K562 (cell line): ENCODE measurements around the gene CTAGE9. TPM values are rescaled to one million over a fixed set of nuclear protein-coding genes. Genes with fewer than 3 reads are reported as not detected.

Experiments used
- ATAC-seq: fragments of 200-7000 bp; cut with Tn5 transposase; 3 replicates; pipeline ENCODE4 v1.9.1; 2020; ENCODE audit warnings: moderate library complexity
- BruUV-seq: library from RNA; stranded (reverse); fragments of 400-500 nt; replicated peaks from 2 replicates; lab custom pipeline; 2021; lab: Mats Ljungman, UMichigan
- CTCF ChIA-PET: fragments of 300-600 bp; formaldehyde crosslinking; extraction: SDS; loops from one replicate; lab custom pipeline; 2021; ENCODE audit warnings: low intra/inter-chr PET ratio; lab: Yijun Ruan, JAX
- POLR2A ChIA-PET: fragments of 300-600, 350-650 bp; sonication (Branson Sonifier 250); formaldehyde crosslinking; extraction: SDS; loops from one replicate; lab custom pipeline; 2021; ENCODE audit warnings: antibody characterized with exemption, inconsistent platforms; lab: Yijun Ruan, JAX
- DNase-seq, 4 experiments: peaks; one replicate each; pipeline versions ENCODE4 v3.0.0 to v3.0.0-alpha.2; 2011 to 2018; ENCODE audit warnings: low spot score in 3 of 4, mixed read lengths in 3 of 4; ENCODE audit errors: extremely low read depth in 1 of 4
- FAIRE-seq: peaks from 2 replicates; lab custom pipeline; 2011; peaks lifted over from hg19 to GRCh38; lab: Jason Lieb, UNC
- H2AFZ ChIP-seq: 2 replicates; pipeline ENCODE4 v1.6.0; 2011; ENCODE audit warnings: low read depth, low read length, control low read depth, inconsistent platforms
- H3K27ac ChIP-seq: fragments of 200-600 bp; 3 replicates; pipeline ENCODE4 v1.8.0; 2011; ENCODE audit warnings: low read depth, mild to moderate bottlenecking, control low read depth, inconsistent platforms, low read length, moderate library complexity, mixed read lengths; ENCODE audit errors: extremely low read depth
- H3K27me3 ChIP-seq, 2 experiments: fragments of 300-600 bp in 1 of 2; 2 replicates in 1 of 2; 3 replicates in 1 of 2; pipeline versions ENCODE4 v1.6.0 to v1.8.0; 2011; ENCODE audit warnings: inconsistent platforms in 2 of 2, low read length in 2 of 2, mild to moderate bottlenecking in 1 of 2, mixed read lengths in 1 of 2, moderate library complexity in 1 of 2; ENCODE audit not compliant: control insufficient read depth in 2 of 2, insufficient read depth in 2 of 2
- H3K36me3 ChIP-seq: fragments of 300-600 bp; 3 replicates; pipeline ENCODE4 v1.8.0; 2011; ENCODE audit warnings: mild to moderate bottlenecking, low read length, inconsistent platforms; ENCODE audit not compliant: control insufficient read depth, insufficient read depth
- H3K4me1 ChIP-seq, 2 experiments: fragments of 200-600 bp in 1 of 2; replicated peaks in 1 of 2; 2 replicates in 1 of 2; 3 replicates in 1 of 2; pipeline versions ENCODE4 v1.5.1 to v1.8.0; 2011; ENCODE audit warnings: inconsistent platforms in 2 of 2, low read length in 2 of 2, mild to moderate bottlenecking in 1 of 2, mixed read lengths in 1 of 2, moderate library complexity in 1 of 2; ENCODE audit not compliant: control insufficient read depth in 2 of 2, insufficient read depth in 2 of 2
- H3K4me2 ChIP-seq: 2 replicates; pipeline ENCODE4 v1.6.1; 2011; ENCODE audit warnings: low read length, control low read depth, inconsistent platforms, mixed read lengths; ENCODE audit not compliant: insufficient read depth
- H3K4me3 ChIP-seq: fragments of 200-600 bp; sonication (generic), shearing (Covaris generic); 2 replicates; pipeline ENCODE4 v1.5.1; 2016; ENCODE audit warnings: control low read depth, inconsistent platforms
- H3K79me2 ChIP-seq: fragments of 200-600 bp; 3 replicates; pipeline ENCODE4 v1.8.0; 2011; ENCODE audit warnings: low read length, inconsistent platforms; ENCODE audit not compliant: control insufficient read depth, insufficient read depth
- H3K9ac ChIP-seq, 2 experiments: 2 replicates each; pipeline versions ENCODE4 v1.6.0 to v1.6.1; 2011; ENCODE audit warnings: low read depth in 2 of 2, low read length in 2 of 2, control low read depth in 1 of 2, inconsistent platforms in 1 of 2, mild to moderate bottlenecking in 1 of 2, mixed read lengths in 1 of 2; ENCODE audit not compliant: insufficient read depth in 1 of 2
- H3K9me1 ChIP-seq: one replicate; pipeline ENCODE4 v1.6.0; 2011; ENCODE audit warnings: inconsistent platforms, mild to moderate bottlenecking, low read length, moderate library complexity; ENCODE audit not compliant: control insufficient read depth, insufficient read depth
- H3K9me3 ChIP-seq: replicated peaks from 2 replicates; pipeline ENCODE4 v1.5.1; 2011; ENCODE audit warnings: low read depth, low read length, inconsistent platforms; ENCODE audit not compliant: control insufficient read depth, insufficient read depth
- H4K20me1 ChIP-seq: replicated peaks from 2 replicates; pipeline ENCODE4 v1.6.1; 2011; ENCODE audit warnings: low read length, inconsistent platforms, mixed read lengths; ENCODE audit not compliant: control insufficient read depth, insufficient read depth
- CBX2 ChIP-seq: fragments of 200-600 bp; sonication (generic); IDR thresholded peaks from one replicate; pipeline ENCODE4 v1.6.1; 2012; ENCODE audit warnings: mild to moderate bottlenecking, low read length, inconsistent platforms; ENCODE audit not compliant: insufficient read depth, poor library complexity, severe bottlenecking
- CSDE1 ChIP-seq, 2 experiments: fragments of 450-650 bp; IDR thresholded peaks; 2 replicates each; pipeline ENCODE4 v1.6.1; 2016; ENCODE audit warnings: mild to moderate bottlenecking in 1 of 2
- HDAC6 ChIP-seq: IDR thresholded peaks from 2 replicates; pipeline ENCODE4 v1.6.1; 2012; ENCODE audit warnings: low read depth, mild to moderate bottlenecking, control low read depth, inconsistent platforms, low read length, moderate library complexity
- SMARCE1 ChIP-seq: fragments of 450-650 bp; IDR thresholded peaks from 2 replicates; pipeline ENCODE4 v1.7.1; 2016; ENCODE audit warnings: mild to moderate bottlenecking
- TRIM24 ChIP-seq, 2 experiments: fragments of 450-650 bp; IDR thresholded peaks; 2 replicates each; pipeline ENCODE4 v1.6.1; 2016
- ZNF695 ChIP-seq: fragments of 450-650 bp; formaldehyde crosslinking; IDR thresholded peaks from 2 replicates; pipeline ENCODE4 v1.4.0; 2020; ENCODE audit warnings: mild to moderate bottlenecking, moderate library complexity
- WGBS: fragments of 100-300 bp; shearing (Covaris generic); methylation state at CpG from one replicate; pipeline ENCODE4 v1.1.6; 2016; ENCODE audit warnings: low coverage, mixed read lengths; ENCODE audit not compliant: insufficient coverage; ENCODE audit errors: missing lambda C conversion rate; 5-methylcytosine and 5-hydroxymethylcytosine counted together
- in situ Hi-C: fragments of 300-500 bp; cut with MboI; formaldehyde crosslinking; loops from 4 replicates; pipeline ENCODE4 v1.15.0; 2018; ENCODE audit warnings: inconsistent platforms, mixed read lengths
- intact Hi-C: fragments of 100-400 bp; cut with micrococcal nuclease; formaldehyde crosslinking; loops from 2 replicates; pipeline ENCODE4 v1.14.2; 2022
- polyA plus RNA-seq, 8 experiments: library from polyadenylated mRNA; depleted of rRNA in 4 of 8; stranded (reverse) in 5 of 8; unstranded in 3 of 8; fragments of >200 nt; fragmentation: Nextera tagmentation in 2 of 8; fragmentation: Illumina TruSeq in 1 of 8; extraction: Ambion mirVana in 2 of 8; extraction: Trizol in 1 of 8; gene quantifications; 2 replicates each; pipeline versions ENCODE4 v1.2.1 to v1.2.3, GENCODE V29; 2011 to 2014; ENCODE audit warnings: inconsistent platforms in 1 of 8, missing spikeins in 1 of 8
- total RNA-seq, 7 experiments: library from RNA; depleted of rRNA in 6 of 7; stranded (reverse); fragments of >200 nt in 6 of 7; fragmentation: Illumina TruSeq in 2 of 7; extraction: Trizol in 2 of 7; gene quantifications; 2 replicates each; pipeline versions ENCODE4 v1.2.1 to v1.2.3, GENCODE V29; 2011 to 2021; ENCODE audit warnings: low replicate concordance in 1 of 7
- TF ChIP-seq, protein P1 (sequence below): fragments of 450-650 bp; formaldehyde crosslinking; IDR thresholded peaks from 2 replicates; pipeline ENCODE4 v1.4.0; 2022; ENCODE audit warnings: missing genetic modification characterization
- TF ChIP-seq, protein P2 (sequence below), 3 experiments: fragments of 200-800 bp in 1 of 3; fragments of 250-450 bp in 1 of 3; fragments of 450-650 bp in 1 of 3; sonication (Bioruptor Pico) in 1 of 3; sonication (Bioruptor generic) in 1 of 3; formaldehyde crosslinking in 1 of 3; IDR thresholded peaks; 2 replicates each; pipeline versions ENCODE4 v1.6.1 to v1.8.0; 2016 to 2022; ENCODE audit warnings: mild to moderate bottlenecking in 2 of 3, missing genetic modification characterization in 2 of 3, missing compliant biosample characterization in 1 of 3, moderate library complexity in 1 of 3

Gene CTAGE9
- total and polyA plus RNA-seq, 9 of the 15 experiments (the other 6 are each of a cell fraction or from before 2014, with no cell fraction given): not detected

DNA sequence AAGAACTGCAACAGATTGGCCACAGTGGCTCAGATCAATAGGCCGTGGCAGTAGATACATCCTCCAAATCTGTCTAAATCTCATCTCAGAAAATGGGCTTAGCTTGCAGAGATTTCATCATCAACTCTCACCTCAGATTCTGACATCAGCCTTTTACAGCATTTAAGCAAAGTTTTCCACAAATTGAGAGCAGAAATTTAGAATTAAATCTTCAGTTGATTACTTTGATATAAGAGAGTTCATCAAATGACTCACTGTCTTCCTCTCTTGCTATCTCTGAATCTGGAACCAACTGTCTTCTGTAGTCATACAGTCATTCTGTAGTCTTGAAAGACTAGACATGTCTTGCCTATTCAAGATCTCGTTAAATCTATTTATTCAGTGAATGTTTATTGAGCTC lies 45.2 kb upstream of the CTAGE9 start:
- intact Hi-C loops (no loop called here), in situ Hi-C loops (no loop called here)
- WGBS: 6% methylated on average over 2 of the region's 2 CpGs
- H3K79me2 ChIP-seq: no peaks in the 10 kb centered on the region
- ChIA-PET CTCF (no interaction called here), POLR2A (no interaction called here)
- H3K9me3 ChIP-seq: no peaks in the 10 kb centered on the region
- TF ChIP-seq TRIM24 (IDR thresholded peaks at IDR 0.05): no peak
- TF ChIP-seq CBX2: no peak
- TF ChIP-seq ZNF695: no peak
- no peak for TF ChIP-seq HDAC6
- TF ChIP-seq SMARCE1: no peak
- no peak for TF ChIP-seq CSDE1 (IDR thresholded peaks at IDR 0.05)
- TF ChIP-seq, protein P1, sequence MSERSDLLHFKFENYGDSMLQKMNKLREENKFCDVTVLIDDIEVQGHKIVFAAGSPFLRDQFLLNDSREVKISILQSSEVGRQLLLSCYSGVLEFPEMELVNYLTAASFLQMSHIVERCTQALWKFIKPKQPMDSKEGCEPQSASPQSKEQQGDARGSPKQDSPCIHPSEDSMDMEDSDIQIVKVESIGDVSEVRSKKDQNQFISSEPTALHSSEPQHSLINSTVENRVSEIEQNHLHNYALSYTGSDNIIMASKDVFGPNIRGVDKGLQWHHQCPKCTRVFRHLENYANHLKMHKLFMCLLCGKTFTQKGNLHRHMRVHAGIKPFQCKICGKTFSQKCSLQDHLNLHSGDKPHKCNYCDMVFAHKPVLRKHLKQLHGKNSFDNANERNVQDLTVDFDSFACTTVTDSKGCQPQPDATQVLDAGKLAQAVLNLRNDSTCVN: no peak
- TF ChIP-seq, protein P2, sequence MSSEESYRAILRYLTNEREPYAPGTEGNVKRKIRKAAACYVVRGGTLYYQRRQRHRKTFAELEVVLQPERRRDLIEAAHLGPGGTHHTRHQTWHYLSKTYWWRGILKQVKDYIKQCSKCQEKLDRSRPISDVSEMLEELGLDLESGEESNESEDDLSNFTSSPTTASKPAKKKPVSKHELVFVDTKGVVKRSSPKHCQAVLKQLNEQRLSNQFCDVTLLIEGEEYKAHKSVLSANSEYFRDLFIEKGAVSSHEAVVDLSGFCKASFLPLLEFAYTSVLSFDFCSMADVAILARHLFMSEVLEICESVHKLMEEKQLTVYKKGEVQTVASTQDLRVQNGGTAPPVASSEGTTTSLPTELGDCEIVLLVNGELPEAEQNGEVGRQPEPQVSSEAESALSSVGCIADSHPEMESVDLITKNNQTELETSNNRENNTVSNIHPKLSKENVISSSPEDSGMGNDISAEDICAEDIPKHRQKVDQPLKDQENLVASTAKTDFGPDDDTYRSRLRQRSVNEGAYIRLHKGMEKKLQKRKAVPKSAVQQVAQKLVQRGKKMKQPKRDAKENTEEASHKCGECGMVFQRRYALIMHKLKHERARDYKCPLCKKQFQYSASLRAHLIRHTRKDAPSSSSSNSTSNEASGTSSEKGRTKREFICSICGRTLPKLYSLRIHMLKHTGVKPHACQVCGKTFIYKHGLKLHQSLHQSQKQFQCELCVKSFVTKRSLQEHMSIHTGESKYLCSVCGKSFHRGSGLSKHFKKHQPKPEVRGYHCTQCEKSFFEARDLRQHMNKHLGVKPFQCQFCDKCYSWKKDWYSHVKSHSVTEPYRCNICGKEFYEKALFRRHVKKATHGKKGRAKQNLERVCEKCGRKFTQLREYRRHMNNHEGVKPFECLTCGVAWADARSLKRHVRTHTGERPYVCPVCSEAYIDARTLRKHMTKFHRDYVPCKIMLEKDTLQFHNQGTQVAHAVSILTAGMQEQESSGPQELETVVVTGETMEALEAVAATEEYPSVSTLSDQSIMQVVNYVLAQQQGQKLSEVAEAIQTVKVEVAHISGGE (CRISPR knock-in tag; IDR thresholded peaks at IDR 0.05): no peak
- ATAC-seq (no peak), DNase-seq (no peak), FAIRE-seq (no peak)
- H3K27me3 ChIP-seq: peaks cover 0 to 5% of the 10 kb centered on the region in 2 experiments; a peak in 3 of 5 replicates
- H3K9me1 ChIP-seq: no peaks in the 10 kb centered on the region
- no peak overlapping the region for H3K27ac ChIP-seq
- H3K4me3 ChIP-seq: no peak overlapping the region
- no peaks in the 10 kb centered on the region for H4K20me1 ChIP-seq
- H2AFZ ChIP-seq: no peak overlapping the region
- no TSS peak for BruUV-seq
- no peak overlapping the region for H3K9ac ChIP-seq
- no peaks in the 10 kb centered on the region for H3K36me3 ChIP-seq
- no peak overlapping the region for H3K4me2 ChIP-seq
- no peaks in the 10 kb centered on the region for H3K4me1 ChIP-seq
